GM12801 (cell line): Measurements from ENCODE around the gene PTGES.

Source experiments
- TF ChIP-seq, protein P1 (sequence below): IDR thresholded peaks from one replicate; pipeline ENCODE4 v1.5.1; 2011; ENCODE audit warnings: control low read depth; ENCODE audit not compliant: insufficient read length; ENCODE audit errors: extremely low read depth

PTGES gene

DNA sequence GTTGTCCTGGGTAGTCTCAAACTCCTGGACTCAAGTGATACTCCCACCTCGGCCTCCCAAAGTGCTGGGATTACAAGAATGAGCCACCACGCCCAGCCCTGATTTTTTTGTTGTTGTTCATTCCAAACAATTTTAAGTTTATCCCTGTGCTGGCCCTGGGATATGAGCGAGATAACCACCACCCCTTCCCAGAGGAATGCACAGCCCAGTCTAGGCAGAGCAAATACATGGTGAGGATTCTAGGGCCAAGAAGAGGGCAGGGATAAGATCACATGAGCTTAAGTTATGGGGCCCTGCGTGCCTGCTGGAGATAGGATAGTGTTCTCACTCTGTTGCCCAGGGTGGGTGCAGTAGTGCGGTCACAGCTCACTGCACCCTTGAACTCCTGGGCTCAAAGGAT, 29.1 kb upstream of the PTGES start:
- TF ChIP-seq, protein P1, sequence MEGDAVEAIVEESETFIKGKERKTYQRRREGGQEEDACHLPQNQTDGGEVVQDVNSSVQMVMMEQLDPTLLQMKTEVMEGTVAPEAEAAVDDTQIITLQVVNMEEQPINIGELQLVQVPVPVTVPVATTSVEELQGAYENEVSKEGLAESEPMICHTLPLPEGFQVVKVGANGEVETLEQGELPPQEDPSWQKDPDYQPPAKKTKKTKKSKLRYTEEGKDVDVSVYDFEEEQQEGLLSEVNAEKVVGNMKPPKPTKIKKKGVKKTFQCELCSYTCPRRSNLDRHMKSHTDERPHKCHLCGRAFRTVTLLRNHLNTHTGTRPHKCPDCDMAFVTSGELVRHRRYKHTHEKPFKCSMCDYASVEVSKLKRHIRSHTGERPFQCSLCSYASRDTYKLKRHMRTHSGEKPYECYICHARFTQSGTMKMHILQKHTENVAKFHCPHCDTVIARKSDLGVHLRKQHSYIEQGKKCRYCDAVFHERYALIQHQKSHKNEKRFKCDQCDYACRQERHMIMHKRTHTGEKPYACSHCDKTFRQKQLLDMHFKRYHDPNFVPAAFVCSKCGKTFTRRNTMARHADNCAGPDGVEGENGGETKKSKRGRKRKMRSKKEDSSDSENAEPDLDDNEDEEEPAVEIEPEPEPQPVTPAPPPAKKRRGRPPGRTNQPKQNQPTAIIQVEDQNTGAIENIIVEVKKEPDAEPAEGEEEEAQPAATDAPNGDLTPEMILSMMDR = no peak

DNA sequence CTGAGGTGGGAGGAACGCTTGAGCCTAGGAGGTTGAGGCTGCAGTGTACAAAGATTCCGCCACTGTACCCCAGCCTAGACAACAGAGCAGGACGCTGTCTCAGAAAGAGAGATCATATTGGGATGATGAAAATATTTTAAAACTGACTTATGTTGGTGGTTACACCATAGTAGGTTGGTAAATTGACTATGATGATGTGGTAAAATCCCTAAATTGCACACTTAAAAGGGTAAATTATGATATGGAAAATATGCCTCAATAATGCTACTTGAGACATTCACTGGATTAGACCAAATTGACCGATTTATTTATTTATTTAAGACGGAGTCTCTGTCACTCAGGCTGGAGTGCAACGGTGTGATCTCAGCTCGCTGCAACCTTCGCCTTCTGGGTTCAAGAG, 28.3 kb upstream of the PTGES start:
- TF ChIP-seq, protein P1 = no peak

DNA sequence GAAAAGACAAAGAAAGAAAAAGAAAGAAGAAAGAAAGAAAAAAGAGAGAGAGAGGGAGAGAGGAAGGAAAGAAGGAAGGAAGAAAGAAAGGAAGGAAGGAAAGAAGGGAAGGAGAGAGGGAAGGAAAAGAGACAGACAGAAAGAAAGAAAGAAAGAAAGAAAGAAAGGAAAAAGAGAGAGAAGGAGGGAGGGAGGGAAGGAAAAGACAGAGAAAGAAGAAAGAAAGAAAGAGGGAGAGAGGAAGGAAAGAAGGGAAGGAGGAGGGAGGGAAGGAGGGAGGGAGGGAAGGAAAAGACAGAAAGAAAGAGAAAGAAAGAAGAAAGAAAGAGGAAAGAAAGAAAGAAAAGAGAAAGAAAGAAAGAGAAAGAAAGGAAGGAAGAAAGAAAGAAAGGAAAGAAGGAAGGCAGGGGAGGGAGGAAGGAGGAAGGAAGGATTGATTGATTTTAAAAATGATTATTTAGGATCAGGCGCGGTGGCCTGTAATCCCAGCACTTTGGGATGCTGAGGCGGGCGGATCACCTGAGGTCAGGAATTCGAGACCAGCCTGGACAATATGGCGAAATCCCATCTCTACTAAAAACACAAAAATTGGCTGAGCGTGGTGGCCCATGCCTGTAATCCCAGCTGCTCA, 26.8 kb upstream of the PTGES start:
- TF ChIP-seq, protein P1 = no peak

DNA sequence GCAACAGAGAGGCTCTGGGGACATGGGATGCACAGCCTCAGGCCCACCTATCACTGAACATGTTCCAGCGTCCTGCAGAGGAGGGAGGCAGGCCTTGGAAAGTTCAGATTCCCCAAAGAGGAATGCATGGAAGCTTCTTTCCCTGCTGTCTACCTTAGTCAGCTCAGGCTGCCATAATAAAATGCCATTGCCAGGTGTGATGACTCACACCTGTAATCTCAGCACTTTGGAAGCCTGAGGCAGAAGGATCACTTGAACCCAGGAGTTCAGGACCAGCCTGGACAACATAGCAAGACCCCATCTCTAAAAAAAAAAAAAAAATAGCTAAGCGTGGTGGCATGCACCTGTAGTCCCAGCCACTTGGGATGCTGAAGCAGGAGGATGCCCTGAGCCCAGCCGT, 25.6 kb upstream of the PTGES start:
- TF ChIP-seq, protein P1 = no peak

DNA sequence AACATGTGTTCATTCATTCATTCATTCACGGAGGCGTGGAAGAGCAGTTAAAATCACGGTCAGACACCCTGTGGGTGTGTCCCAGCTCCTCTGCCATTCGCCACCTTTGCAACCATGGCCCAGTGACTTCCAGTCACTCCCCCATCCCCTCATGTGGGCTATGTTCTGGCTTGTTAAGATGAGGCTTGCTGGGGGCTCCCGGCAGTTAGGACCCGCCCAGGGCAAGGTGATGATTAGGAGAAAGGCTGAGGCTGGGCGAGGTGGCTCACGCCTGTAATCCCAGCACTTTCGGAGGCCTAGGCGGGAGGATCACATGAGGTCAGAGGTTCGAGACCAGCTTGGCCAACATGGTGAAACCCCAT, 24.9 kb upstream of the PTGES start:
- TF ChIP-seq, protein P1 = no peak

DNA sequence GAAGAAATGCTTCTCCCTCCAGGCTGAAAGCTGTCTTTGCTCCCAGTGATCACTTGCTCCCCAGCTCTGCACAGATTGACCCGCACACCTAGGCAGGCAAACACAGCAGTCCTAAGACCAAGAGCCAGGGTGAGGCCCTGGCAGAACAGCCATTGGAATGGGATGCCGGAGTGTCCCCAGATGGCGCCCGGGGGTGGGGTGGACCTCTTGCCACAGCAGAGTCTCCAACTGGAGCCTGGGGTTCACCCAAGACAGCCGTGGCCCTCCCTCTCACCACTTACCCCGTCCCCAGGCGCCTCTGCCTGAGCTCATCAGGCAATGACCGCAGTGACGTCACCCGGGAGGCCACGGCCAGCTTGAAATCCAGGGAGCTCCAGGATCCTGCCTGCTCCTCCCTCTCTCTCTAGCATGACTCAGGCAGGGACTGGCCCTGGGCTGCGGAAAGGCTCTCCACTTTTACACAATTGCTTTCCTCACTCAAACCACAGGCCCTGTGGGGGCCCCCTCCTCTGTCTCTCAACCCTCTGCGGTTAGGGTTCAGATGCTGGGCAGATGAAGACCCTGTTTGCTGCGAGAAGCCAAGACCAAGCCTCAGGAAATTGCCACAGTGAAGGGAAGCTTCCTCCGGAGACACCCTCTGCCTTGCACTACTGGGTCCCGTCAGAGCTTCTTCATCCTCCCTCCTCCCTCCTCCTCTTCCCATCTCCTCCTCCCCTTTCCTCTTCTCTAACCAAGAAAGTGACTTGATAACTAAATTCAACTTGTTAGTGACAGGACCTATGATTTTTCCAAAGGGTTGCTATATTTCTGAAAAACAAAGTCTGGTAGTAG, 24.3 kb upstream of the PTGES start:
- TF ChIP-seq, protein P1 = no peak

DNA sequence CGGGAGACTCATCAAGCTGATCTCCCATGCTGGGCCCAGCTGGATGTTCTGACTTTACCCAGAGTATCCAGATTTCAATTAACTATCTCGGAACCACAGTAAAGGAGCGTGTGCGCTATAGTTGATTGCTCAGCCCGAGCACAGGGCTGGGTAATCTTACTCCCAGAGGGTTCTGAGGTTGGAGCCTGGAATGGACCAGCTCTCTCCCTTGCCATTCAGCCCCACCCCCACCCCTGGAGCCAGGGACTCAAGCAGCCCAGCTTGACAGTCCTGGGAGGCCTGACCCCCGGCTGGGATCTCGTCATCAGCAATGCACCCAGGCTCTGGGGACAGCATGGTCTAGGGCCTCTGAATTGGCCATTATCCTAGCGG, 23.7 kb upstream of the PTGES start:
- TF ChIP-seq, protein P1 = no peak
